ENCODE measurements around the gene KRT84.

The KRT84 gene

DNA sequence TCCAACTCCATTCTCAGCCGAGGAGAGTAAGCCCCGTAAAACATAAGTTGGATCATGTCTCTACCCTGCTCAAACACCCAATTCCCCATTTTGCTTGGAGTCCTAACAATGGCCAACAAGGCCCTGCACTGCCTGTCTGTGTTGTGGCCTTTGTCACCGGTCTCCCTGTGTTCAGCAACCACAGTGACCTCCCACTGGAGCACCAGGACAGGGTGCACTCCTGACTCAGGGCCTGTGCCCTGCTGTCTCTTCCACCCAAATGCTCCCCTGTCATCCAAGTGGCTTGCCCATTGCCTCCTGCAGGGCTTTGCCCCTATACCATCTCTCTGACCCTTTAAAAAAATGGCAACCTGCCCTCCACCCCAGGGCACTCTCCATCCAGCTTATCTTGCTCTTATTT is 13.7 kb downstream of the KRT84 start:
- no peak overlapping the region for H3K4me3 ChIP-seq (ENCODE audit: low read depth, low read length)
- TF ChIP-seq, protein P1, sequence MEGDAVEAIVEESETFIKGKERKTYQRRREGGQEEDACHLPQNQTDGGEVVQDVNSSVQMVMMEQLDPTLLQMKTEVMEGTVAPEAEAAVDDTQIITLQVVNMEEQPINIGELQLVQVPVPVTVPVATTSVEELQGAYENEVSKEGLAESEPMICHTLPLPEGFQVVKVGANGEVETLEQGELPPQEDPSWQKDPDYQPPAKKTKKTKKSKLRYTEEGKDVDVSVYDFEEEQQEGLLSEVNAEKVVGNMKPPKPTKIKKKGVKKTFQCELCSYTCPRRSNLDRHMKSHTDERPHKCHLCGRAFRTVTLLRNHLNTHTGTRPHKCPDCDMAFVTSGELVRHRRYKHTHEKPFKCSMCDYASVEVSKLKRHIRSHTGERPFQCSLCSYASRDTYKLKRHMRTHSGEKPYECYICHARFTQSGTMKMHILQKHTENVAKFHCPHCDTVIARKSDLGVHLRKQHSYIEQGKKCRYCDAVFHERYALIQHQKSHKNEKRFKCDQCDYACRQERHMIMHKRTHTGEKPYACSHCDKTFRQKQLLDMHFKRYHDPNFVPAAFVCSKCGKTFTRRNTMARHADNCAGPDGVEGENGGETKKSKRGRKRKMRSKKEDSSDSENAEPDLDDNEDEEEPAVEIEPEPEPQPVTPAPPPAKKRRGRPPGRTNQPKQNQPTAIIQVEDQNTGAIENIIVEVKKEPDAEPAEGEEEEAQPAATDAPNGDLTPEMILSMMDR (IDR thresholded peaks at IDR 0.05; ENCODE audit: low read depth, low read length) = 0 out of 2 replicates have a peak, but pooled peaks have one; percentile 11

DNA sequence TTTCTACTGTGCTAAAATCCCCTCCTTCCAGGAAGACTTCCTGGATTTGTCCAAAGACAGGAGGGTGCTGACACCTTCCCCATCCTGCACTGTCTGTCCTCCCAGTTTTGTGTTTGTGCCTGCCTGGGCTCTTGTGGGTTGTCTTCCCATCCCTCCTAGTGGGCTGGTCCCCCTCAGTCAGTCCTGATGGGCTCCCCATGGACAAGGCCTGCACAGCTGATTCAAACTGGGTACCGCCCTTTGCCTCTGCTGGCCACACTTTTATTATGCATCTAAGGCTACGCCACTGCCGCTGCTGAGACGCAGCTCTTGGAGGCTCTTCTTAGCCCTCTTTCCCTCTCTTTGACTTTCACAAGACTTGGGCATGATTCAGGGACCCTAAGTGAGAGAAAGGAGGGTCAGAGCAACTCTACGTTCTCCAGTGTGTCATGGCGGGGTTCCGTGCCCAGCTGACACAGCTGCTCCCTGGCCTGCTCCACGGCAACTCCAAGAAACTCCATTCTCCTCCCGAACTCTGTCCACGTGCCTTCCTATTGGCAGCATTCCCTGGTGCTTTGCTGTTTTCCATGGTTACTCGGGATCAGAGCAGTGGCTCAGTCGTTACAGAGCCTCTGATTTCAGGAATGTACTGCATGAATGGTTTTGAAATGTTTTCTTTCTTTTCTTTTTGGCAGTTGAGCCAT is 14.4 kb downstream of the KRT84 start:
- TF ChIP-seq, protein P1 (IDR thresholded peaks at IDR 0.05; ENCODE audit: low read depth, low read length) = no peak
- no peak overlapping the region for H3K4me3 ChIP-seq (ENCODE audit: low read depth, low read length)

DNA sequence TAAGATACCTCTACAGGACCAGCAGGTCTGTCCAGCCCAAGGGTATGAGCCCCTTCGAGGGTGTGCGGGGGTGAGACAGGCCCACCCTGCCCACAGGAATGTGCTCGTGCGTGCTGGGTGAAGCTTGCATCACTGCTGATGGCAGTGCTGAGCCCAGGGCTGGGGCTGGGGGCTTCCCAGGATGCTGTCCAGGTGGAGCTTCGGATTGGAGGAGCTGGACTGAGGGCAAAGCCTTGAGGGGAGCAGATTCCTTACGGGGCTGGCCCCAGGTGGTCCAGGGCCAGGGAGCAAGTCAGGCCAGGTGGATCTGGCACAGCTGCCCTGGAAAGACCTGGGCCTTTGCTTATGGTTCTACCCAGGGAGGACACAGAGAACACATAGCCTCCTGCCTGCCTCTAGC is 15.6 kb downstream of the KRT84 start:
- H3K4me3 ChIP-seq (ENCODE audit: low read depth, low read length) = no peak overlapping the region
- TF ChIP-seq, protein P1 (IDR thresholded peaks at IDR 0.05; ENCODE audit: low read depth, low read length) = no peak

DNA sequence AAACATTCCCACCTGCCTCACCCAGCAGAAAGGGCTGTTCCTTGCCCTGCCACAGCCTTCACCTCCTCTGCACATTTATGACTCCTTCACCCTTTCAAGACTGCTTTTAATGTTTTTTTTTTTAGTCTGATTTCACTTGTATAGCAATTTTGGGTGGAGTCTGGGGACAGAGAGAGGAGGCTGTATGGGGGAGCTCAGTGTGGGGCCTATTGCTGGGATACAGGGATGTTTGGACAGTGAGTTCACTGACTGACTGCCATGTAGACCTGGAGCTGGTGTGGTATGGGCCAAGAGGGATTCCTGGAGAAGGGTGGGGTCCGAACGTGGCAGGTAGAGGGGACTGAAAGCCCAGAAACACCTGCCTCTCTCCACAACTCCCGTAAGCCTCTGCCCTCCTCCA is 16.2 kb downstream of the KRT84 start:
- TF ChIP-seq, protein P1 (IDR thresholded peaks at IDR 0.05; ENCODE audit: low read depth, low read length) = no peak
- H3K4me3 ChIP-seq (ENCODE audit: low read depth, low read length) = no peak overlapping the region

DNA sequence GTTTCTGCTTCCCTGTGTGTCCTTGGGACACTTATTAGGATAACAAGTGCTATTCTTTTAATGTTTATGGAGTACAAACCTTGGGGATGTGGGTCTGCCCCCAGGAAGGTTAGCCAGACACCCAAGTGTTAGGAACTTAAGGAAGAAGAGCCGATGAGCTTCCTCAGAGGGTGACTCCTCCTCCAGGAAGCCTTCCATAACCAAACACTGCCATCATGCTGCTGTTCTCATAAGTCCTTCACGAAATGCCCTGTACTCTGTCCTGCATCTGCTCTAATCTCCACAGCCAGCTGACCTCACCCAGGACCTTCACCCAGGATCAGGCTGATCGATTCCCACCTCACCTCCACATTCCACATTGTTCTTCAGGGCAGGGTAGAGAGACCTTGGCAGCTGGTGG is 16.9 kb downstream of the KRT84 start:
- H3K4me3 ChIP-seq (ENCODE audit: low read depth, low read length) = no peak overlapping the region
- TF ChIP-seq, protein P1 (IDR thresholded peaks at IDR 0.05; ENCODE audit: low read depth, low read length) = no peak

DNA sequence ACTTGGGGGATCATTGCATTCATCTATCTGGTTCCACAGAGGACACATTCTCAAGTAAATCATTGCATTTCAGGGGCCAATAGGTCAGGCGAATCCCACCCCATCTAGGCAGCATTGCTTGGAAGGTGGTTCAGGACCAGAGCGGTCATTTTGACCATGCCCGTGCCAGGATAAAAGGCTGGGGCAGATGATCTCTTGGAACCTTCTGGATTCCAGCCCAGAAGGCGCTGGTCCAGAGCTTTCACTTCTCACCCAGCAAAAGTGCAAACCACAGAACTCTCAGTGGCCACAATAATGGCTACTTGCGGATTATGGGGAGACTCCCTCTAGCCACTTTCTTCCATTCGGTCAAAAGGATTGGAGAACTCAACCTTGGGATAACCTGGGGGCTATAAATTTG is 17.6 kb downstream of the KRT84 start:
- no peak overlapping the region for H3K4me3 ChIP-seq (ENCODE audit: low read depth, low read length)
- TF ChIP-seq, protein P1 (IDR thresholded peaks at IDR 0.05; ENCODE audit: low read depth, low read length) = no peak

DNA sequence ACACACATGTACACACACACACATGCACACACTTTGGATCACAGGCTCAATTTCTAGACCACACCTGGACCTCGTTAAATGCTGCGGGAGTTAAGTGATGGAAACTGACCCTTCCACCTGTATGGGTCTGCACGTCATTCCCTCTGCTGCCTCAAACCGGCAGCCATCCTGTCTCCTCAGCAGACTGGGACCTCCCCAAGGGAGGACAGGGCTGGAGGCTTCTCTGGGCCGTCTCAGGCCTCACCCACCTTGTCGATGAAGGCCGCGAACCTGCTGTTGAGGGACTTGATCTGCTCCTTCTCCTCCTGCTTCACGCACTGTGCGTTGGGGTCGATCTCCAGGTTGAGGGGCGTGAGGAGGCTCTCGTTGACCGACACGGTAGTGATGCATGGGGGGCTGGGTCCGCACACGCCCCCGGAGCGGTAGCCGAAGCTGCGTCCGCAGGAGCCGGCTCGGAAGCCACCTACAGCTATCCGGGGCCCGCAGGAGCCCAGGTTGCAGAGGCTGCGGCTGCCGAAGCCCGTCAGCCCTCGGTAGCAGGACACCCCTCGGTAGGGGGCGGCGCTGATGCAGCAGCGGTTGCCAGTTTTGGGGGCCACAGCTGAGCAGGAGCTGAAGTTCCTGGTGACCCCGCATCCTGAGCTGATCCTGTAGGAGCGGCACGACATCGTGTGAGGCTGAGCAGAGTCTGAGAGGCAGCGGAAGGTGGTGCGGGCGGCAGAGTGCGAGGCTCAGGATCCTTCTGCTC is 18.5 kb downstream of the KRT84 start, which contains the start of gene KRT85:
KRT85 (minus strand) TSS at position 744 of the 748 bp plus-strand sequence; CDS start at position 668, 76 bp downstream.
- H3K4me3 ChIP-seq (ENCODE audit: low read depth, low read length) = no peak within 1 kb of the TSS
- TF ChIP-seq, protein P1 (IDR thresholded peaks at IDR 0.05; ENCODE audit: low read depth, low read length) = no peak
